ENCODE results near the gene NEDD4L.
A peak's percentile ranks its signal among the peaks of the same experiment; 100 is the strongest.
"Not testable (repeated sequence)": the region's sequence is repeated elsewhere in the genome, so short reads cannot be mapped to it uniquely, and the experiment has no call there.

NEDD4L gene

DNA sequence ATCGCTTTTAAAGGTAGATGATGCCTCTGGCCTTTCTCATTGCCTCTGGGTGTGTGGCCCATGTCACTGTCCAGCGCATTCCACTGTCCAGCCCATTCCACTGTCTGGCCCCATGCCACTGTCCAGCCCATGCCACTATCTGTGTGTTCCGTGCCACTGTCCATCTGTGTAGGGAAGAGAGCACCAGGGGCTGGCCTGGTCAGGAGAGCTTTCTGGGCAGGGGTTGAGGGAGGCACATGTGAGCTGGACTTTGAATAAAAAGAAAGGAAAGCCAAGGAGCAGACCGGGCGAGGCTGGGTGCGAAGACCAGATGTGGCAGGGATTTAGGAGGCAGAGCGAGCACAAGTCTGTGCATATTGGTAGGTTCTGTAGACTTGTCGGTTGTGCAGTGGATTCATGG is 236.2 kb downstream of the NEDD4L start:
- DNase-seq, result peak in 1 of 42 donors; percentile 31
- intact Hi-C loops (cut with DNase I), result no loop called here

DNA sequence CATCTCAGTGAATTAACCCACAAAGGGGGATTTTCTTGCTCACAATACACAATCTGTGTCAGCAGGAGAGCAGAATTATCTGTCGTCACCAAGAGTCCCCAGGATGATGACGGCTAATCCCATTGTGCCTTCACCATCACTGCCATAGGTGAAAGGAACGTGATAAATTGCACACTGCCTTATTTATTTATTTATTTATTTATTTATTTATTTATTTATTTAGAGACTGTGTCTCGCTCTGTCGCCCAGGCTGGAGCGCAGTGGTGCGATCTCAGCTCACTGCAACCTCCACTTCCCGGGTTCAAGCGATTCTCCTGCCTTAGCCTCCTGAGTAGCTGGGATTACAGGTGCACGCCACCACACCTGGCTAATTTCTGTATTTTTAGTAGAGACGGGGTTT is 238.8 kb downstream of the NEDD4L start:
- DNase-seq; intact Hi-C loops (cut with DNase I): not testable (repeated sequence)

DNA sequence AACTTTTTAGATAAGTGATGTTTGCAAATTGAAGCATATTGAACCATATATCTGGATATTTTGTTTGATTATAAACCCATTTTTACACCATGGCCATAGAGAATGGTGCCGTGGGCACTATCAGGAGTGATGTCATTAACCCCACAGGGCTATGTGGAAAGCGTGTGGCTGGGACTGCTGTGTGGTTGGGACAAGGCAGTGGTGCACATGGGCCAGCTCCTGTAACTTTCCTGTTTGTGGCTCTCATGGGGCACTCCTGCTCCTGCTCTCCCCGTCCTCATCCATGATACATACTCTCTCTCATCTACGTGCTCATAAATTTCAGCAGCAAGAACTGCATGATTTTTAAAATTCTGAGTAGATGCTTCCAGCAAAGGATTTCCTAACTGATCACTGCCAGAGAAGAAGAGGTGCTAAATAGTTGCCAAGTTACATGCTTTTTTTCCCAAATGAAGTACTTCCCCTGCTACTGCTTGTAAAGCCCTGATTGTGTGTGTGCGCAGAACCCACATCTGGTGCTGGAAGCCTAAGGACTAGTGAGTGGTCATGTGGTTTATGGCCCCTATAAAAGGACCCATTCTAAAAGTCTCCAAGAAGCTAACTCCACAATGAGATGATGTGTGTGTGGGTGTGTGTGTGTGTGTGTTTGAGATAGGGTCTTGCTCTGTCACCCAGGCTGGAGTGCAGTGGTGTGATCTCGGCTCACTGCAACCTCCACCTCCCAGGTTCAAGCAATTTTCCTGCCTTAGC is 240.8 kb downstream of the NEDD4L start:
- intact Hi-C loops (cut with DNase I), result no loop called here
- peak in 1 of 42 donors; percentile 36 for DNase-seq

DNA sequence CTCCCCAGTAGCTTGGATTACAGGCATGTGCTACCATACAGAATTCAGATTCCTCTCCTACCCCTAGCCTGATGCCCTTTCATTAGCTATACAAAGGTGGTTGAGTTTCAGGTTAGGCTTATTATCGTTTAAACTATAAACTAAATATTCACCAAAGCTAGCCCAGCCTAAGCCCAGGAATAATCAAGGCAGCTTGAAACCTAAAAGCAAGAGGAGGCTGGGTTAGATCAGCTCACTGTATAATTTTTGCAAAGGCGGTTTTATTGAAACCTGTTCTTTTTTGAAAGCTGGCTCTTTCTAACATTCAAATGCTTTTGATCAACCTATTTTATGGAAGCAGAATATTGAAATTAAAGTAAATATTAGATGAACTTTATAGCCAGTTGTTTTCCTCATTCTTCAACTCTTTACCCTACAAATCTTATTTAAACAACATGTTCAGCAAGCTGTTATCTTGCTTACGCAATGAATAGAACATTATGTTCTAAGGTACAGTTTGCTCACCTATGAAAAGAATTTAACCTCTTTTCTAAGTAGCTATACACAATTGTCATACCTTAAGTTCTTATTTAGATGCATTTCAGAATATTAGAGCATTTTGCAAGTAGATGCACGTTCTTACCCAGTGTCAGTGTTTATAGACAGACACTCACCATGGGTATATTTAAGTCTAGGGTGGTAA is 241.6 kb downstream of the NEDD4L start:
- intact Hi-C loops (cut with DNase I), result no loop called here
- peak in 1 of 42 donors; percentile 32 for DNase-seq

DNA sequence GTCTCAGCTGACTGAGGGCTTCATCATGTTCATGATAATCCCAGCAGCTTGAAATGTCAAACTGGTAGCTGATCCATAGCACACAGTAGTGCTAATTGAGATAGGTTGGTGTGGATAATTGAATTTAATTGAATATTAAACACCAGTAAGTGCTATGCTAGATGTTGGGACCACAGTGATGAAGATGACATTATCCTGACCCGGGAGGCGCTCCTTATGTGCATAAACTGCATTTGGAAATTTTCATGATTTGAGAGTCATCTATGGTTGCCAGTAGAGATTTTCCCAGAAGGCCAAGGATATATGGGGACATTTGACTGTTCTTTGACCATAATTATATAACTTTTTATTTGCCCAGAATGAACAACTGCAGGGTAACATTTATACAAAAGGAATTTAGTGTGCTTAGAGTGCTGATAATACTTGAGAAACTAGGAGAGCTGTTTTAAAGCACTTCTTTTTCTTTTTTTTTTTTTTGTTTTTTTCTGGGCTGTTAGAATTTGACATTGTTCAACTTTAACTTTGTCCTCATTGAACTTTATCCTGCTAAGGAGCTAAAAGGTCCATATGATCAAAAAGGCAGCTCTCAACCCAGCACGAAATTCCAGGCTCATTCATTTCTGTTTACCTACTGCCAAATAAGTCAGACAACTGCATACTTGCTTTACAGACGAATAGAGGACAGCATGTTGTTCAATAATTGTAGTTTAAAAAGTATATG is 242.8 kb downstream of the NEDD4L start:
- DNase-seq, result peak in 1 of 42 donors; percentile 16
- intact Hi-C loops (cut with DNase I), result no loop called here

DNA sequence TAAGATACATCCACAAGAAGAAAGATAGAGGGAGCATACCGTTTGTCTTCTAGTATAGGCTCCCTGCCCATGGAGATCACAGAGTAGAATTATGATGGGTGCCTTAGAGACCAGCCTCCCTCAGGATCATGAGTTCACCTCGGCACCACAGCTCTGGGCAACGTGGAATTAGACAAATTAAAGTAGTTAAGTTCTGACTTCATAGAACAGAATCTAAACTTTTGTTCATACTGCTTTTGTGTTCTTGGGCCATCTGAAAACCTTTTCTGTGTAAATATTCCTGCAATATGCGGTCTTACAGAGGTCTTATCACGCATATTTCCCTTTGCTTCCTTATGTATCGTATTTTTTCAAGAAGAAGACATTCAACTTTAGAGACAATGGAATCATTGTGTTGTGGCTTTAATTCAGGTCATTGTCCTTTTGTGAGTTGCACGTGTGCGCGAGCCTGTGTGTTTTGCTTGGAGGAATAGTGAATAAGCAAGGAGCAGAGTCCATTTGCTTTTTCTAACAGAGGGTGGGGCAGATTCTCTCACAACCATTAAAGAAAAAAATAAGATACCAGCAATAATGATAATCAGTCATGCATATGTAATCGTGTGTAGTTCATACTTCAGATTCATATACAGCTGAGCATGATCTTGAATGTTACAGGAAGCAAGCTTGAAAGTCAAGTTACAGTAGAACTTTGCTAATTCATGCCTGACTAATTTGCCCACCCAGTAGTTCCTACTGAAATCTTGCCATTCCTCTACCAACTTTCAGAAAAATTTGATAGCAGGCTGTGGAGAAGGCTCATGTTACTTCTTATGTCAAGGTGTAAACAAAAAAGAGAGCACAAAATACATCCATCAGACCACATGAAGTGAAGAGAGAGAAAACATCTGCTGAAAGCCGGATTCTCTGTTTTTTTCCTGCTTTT is 243.6 kb downstream of the NEDD4L start:
- intact Hi-C loops (cut with DNase I), result no loop called here
- DNase-seq, result peak in 1 of 42 donors; percentile 2

DNA sequence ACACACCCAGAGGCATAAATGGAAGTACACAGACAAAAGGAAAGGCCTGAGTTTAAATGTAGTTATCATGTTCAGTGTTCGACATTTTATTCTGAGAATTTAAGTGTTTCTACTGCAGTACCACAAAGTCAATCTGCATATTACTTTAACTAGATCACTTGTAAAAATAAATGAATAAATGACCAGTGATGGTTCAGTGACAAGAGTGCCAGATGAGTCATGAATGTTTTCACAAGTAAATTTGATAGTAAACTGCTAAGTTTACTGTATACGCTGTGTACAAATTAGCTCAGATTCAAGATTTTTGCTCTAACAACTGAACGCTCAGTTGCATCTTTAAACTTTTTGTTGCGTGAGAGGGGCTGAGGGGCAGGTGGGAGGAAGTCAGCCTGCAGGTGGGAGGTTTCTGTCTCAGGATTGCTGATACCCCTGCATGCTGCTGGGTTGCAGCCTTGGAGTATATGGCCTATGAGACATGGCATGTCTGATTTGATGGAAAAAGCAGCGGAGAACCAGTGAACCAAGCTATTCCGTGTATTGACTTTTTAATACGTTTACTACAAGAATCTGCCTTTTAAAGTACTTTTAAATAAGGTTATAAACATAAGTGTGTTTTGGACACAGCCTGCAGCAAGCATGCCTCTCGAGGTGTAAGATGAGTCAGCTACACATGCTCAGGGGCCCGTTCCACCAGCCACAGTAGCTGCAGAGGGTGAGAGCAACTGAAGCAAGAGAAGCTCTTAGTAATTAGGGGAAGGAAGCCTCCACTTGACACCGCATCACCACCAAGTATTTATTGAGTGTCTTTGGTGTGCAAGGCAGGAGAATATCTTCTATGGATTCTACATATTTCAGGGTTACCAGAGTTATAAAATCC is 245.1 kb downstream of the NEDD4L start:
- intact Hi-C loops (cut with DNase I), result no loop called here
- peak in 30 of 42 donors; percentile 27 to 75 (median 51) for DNase-seq

DNA sequence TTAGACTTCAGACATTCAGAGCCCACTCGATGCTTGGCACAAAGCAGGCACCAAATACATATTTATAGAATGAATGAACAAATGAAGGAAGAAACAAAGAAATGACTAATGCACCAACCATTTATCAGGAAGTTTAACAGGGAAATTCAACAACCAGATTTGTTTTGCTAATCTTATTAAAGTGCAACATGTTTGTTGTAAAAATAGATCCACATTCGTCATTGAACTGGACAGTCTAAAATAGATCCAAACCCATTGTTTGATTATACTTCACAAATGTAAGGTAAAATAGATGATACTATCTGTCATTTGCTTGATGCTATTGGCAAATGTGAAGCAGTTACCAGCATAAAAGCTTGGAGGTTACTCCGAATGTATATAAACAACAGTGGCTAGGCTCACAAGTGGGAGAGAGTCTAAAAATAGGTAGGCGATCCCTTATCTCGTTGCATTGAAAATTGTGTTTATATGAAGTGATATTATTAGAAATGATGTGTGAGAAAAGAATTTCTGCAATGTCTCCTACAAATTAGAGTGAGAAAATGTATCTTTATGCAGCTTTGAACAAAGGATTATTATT is 246.2 kb downstream of the NEDD4L start:
- no peak for DNase-seq
- intact Hi-C loops (cut with DNase I), result no loop called here

DNA sequence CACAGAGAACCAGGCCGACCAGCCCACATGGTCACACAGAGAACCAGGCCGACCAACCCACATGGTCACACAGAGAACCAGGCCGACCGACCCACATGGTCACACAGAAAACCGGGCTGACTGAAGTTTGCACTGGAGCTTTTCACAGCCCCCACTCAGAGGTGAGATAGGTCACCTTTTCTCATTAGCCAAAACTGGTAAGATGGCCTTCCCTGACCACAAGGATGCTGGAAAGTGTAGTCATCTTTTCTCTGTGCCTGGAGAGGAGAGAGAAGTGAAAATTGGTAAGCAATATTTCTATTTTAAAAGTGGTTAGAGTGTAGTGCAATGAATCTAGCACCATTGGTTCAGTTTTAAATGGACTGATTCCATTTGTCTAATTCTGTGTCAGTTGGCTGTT is 247.1 kb downstream of the NEDD4L start:
- intact Hi-C loops (cut with DNase I), result no loop called here
- DNase-seq, result no peak

DNA sequence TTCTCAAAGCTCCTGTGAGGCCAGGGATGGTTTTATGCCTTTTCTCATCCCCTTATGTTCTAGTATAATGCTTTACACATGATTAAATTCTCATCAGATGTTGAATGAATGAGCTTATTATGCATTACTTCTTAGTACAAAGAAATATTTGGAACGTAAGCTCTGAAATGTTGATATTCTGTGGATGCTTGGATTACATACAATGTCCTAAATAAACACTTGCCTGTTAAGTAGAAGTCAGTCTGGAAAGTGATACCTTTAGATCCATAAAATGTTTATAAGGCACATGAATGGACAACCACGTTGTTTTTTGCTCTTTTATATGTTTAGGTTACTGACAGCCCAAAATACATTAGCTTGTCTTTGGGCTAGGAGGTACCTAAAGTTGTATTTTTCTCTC is 248.6 kb downstream of the NEDD4L start:
- intact Hi-C loops (cut with DNase I), result no loop called here

DNA sequence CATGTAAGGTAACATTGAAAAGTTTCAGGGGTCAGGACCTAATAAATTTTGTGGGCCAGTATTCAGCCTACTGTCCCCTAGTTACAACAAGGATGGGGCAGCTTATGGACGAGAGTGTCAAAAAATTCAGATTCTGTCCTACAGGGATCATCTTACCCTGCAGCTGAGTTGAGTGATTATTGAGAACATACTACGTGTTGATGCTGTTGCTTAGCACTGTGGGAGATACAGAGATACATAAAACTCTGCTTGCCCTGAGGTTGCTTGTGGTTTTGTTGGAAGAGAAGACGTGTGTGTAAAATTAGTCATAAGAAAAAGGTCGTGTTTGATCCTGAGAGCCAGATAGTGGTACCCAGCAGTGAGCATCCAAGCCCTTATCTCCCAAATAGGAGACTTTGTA is 253.2 kb downstream of the NEDD4L start:
- DNase-seq, result no peak
- intact Hi-C loops (cut with DNase I), result no loop called here

More for the DNA sequence above, 248.6 kb downstream of the NEDD4L start:
- DNase-seq, result no peak

DNA sequence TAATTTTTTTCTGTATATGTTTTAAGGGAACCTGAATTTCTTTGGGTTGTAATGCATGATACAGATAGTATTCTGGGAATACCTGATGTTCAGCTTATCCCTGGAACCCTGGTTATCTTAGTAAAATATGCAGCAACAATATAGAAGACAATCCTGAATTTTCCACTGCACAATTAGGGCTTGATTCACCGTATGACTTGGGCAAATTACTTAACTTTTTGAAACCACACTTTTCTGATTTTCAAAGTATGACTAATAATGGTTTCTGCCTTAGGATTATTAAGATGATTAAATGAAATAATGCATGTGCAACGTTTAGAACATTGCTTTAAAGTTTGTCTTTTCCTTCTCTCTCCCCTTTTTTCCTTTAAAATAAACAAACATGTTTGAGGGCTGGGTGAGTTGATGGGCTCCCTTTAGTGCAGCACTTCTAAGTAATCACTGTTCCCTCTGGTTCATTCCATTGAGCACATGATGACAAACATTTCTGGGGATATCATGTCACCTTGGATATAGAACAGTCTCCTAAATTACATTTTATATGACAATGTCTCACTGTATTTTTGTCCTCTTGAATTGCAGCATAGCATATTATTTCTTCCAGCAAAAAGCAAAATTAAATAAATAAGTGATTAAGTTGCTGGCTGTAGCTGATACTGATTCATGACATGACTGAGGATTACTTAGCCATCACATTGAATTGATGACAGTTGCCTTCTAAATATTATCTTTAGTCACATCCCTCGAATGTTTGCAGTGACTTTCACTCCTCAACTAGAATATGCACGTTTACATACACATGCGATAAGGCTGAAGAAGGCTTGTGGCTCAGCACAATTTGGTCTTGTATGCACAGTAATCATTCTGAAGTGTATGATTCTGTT is 254.5 kb downstream of the NEDD4L start:
- no peak for DNase-seq
- intact Hi-C loops (cut with DNase I), result no loop called here

DNA sequence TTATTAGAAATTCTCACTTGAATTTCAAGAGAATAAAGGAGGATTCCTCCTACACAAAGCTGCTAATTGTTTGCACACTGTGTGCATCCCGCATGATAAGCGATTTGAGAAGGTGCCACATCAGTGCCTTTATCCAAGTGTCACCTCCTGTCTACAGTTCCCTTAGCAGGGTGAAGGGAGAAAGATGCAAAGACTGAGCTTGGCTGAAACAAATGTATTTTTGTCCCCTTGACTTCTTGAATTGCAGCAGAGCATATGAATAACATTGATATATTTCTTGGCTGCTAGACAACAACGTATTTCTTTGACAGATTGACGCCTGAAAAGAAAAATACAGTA is 255.1 kb downstream of the NEDD4L start:
- intact Hi-C loops (cut with DNase I), result no loop called here
- DNase-seq, result no peak

DNA sequence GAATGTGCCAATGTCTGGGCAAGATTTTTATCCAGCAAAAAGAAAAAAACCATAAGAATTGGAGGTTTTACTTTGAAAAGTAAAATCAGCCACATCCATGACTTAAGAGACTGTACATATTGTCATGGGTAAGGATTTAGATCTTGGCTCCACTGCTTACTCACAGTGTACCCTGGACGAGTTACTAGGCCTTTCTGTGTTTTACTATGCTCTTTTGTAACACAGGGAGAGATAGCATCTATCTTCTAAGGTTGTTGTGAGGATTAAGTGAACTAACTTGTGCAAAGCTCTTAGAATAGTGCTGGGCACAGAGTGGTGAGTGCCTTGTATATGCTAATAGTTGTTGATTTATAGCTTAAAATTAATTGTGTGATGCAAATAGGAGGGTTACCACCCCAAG is 255.9 kb downstream of the NEDD4L start:
- intact Hi-C loops (cut with DNase I), result loop anchor here (10.0 kb wide), 1 partner anchor 255 kb away; the partner anchor contains the start of gene NEDD4L
- DNase-seq, result no peak

DNA sequence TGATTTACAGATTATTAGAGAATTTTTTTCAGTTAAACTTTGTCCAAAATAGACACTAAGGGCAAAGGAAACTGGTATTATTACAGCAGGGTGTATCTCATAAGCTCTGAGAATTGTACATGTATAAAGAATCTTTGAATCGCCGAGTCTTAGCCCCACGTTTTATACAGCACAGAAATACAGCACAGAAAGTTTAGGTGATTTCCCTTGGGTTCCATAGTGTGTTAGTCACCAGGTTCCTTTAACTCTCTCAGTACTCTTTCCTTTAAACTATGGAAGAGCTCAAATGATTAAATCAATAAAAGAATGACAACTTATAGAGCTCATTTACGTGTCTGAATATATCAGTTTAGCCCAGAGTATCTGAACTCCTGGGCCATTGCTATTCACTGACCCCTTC is 256.8 kb downstream of the NEDD4L start:
- DNase-seq, result no peak
- intact Hi-C loops (cut with DNase I), result loop anchor here (10.0 kb wide), 1 partner anchor 256 kb away; the partner anchor contains the start of gene NEDD4L

DNA sequence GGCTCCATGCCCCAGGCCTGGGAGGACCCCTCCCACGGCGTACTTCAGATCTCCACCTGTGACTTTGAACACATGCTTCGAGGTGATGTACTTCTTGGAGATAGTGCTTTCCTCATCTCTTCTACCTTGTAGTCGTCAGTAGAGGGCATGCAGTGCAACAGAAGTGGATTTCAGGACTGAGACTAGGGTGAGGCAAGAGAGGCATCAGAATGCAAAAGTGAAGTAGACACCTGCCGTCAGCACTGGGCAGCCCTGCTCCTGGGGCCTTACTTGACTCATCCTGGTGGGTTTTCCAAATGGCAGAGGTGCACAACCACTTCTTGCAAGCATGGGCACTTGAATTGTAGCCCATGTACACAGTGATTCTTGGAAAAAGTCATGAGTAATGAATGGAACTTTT is 258.8 kb downstream of the NEDD4L start:
- intact Hi-C loops (cut with DNase I), result loop anchor here (10.0 kb wide), 1 partner anchor 258 kb away; the partner anchor contains the start of gene NEDD4L
- DNase-seq, result no peak

DNA sequence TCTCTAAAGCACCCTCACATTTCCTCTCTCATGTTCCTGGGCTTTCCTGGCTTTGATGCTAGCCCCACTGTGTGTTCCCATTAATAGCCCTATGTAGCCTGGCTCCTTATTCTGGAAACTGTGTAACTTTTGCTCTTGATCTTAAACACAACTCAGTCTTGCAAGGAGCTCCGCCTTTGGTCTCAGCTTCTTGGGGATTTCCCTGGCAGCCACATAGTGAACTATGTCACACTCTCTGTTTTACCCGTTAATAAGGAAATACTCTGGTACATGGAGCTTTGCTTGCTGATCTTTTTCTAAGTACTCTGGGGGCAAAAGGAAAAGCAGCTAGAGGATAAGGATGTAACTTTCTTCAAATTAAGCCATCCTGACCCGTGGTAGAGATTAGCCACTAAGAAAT is 259.3 kb downstream of the NEDD4L start:
- intact Hi-C loops (cut with DNase I), result loop anchor here (10.0 kb wide), 1 partner anchor 259 kb away; the partner anchor contains the start of gene NEDD4L
- DNase-seq, result no peak

All from head of caudate nucleus (tissue), 42 donors.